Non-pigmented ciliary epithelial cell (primary cell): ENCODE data around the gene FBN2.

Experiments used
- DNase-seq: peaks from one replicate; pipeline ENCODE4 v3.0.0-alpha.2; 2010; ENCODE audit warnings: low read depth

FBN2 gene

DNA sequence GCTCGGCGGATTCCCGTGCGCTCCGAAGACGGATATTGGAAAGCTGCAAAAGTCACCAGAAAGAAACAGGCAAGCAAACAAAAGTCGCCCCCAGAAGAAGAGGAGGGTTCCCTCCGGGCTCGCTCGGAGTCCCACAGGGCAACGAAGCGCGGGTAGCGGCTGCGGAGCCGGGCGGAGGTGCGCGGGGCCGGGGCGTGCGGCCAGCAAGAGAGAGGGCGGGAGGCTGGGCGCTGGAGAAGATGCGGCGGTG, at the start of gene FBN2:
Gene FBN2, minus strand, starts transcription at position 246 of the 250 bp plus-strand sequence. CDS start 642 bp downstream, outside the sequence.
- no peak for DNase-seq

DNA sequence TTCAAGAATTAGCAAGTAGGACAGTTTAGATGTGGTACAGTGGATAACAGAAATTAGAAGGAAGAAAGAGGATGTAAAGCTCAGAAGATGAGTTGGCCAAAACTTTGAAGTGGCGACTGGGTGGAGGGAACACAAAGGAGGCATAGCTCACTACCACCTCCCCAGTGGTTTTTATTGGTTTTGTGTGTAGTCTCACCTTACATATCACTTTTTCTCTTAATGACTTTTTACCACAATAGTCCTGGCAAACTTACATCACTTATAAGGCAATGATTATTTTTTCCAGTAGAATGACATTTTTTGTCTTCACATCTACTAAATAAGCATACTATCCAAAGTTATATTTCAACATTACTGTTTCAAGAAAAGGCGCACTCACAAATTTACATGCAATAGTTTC, 49.2 kb upstream of the FBN2 start:
- no peak for DNase-seq

DNA sequence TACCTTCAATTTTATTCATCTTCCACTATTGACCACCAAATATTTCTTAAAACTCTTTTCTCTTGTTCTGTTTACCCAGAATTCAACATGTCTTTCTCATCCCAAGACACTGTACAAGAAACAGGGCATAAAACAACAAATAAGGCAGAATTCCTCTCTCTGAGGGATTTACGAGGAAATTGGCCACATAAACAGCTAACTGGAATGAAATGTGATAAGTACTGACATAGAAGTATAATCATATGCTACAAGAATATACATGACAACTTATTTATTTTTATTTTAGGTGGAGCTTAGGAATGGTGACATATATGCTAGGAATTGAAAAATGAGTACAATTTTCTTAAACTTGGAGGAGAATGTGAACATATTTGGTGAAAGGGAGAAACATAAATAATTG, 48.8 kb upstream of the FBN2 start:
- DNase-seq, result no peak

DNA sequence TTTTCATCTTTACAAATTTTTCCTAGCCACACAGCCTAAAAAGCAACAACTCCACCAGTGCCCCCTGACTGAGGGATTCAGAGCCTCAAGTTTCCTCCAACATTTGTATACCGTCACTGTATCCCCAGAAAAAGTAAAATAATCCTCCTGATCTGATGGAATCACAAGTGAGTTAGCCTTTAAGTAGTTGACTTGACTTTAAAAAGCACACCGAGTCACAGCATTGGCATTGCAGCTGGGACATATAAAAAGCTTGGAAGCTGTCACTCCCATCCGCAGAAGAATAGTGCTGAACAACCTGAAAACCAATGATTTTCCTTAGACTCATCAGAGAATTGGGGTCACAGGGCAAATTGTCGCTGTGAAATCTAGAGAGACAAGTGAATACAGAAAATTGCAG, 41.6 kb upstream of the FBN2 start:
- no peak for DNase-seq

DNA sequence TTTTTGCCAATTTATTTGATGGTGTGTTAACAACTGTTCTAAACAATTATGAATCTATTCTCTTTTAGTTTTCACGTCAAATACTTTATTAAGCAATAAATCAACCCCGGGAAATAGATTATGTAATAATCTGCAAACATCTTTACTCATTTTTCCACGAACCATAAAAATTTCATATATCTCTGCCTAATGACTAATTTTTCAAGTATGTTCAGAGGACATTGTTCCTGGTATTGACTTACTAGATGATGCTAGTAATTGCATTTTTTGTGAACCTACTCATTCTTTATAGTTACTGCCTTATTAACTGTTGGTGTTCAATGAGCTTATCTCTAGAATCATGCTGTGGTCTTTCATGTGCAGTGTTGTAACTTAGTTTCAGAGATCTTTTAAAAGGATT, 41.0 kb upstream of the FBN2 start:
- peak; percentile 70 for DNase-seq

DNA sequence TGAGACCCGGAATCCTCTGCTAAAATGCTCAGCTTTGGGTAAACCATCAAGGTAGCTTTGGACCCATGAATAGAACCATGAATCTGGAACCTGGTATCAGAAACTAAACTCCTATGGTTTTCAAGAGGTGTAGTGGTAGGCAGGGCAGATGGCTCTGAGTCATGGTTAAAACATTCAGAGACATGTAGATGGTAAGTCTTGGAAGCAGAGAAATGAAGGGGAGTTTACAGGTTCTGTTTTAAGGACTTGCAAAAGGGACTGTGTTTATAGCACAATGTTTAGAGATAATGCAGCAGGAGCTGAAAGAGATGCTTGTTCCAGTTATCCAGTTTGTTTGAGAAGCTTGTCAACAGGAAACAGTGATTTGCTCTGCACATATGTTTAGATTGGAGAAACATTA, 36.0 kb upstream of the FBN2 start:
- DNase-seq, result no peak

DNA sequence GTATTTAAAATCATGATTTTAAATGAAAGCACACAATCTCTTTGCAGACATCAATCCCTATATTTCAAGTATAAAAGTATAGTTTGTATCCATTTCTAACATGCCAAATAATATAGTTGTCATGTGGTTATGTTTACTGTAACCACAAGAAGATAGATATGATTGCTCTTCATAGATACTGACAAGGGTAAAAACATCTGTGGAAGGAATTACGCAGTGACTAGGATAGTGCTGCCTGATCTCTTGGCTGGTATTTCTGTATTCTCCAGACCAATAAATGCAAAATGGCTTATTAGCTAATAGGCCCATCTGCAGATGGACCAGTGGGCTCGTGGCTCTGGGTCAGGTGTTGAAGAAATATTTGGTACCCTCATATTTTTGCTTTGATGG, 34.9 kb upstream of the FBN2 start:
- no peak for DNase-seq

DNA sequence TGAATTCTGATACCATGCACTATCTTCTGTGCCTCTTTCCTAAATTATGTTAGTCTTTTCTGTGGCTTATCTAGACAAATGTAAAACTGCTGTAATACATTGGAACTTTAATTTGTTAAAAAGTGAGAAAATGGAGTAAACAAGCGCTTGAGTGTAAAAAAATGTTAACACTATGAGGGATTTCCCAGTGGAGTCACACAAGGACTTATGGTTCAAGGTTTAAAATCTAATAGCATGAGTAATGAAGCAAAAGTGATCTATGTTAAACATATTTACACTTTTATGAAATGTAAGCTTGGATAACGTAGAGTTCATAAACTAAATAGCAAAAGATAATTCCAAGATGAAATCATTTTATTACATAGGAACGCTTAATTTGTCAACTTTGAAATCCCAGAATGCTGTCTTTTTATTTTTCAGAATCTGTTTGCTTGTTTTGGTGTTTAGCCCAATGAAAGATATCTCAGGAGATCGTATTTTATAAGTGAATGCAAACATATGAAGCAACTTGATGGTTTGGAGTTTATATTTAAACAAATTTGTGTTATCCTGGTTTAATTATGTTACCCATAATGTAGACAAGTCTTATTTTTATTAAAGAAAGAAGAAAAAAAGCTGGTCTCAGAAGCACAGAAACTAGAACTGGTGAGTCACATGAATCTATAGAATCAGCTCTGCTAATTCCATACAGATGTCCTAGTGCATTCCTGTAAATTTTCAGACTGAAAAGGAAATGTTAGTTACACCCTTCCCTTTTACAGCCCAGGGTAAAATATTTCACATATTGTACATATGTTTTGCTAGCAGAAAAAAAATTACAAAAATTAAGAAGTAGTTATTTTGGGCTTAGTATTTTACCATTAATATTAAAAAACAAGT, 34.2 kb upstream of the FBN2 start:
- DNase-seq, result no peak

DNA sequence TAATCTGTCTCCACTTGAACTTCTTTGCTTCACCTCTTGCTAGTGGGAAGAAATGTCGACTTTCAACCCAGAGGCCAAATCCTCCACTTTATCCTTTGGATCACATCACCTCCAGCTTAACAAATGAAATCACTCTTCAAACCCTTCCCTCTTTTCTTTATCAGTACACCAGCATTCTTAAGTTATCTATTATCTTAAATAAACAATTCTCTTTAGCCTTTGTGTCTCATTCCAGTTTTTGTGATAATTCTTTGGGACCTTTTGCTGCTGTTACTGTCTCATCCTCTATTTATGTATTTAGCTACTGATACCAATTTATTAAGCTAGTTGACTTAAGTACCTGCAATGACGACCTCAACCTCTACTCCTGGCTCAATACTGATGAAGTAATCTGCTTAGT, 28.1 kb upstream of the FBN2 start:
- no peak for DNase-seq

DNA sequence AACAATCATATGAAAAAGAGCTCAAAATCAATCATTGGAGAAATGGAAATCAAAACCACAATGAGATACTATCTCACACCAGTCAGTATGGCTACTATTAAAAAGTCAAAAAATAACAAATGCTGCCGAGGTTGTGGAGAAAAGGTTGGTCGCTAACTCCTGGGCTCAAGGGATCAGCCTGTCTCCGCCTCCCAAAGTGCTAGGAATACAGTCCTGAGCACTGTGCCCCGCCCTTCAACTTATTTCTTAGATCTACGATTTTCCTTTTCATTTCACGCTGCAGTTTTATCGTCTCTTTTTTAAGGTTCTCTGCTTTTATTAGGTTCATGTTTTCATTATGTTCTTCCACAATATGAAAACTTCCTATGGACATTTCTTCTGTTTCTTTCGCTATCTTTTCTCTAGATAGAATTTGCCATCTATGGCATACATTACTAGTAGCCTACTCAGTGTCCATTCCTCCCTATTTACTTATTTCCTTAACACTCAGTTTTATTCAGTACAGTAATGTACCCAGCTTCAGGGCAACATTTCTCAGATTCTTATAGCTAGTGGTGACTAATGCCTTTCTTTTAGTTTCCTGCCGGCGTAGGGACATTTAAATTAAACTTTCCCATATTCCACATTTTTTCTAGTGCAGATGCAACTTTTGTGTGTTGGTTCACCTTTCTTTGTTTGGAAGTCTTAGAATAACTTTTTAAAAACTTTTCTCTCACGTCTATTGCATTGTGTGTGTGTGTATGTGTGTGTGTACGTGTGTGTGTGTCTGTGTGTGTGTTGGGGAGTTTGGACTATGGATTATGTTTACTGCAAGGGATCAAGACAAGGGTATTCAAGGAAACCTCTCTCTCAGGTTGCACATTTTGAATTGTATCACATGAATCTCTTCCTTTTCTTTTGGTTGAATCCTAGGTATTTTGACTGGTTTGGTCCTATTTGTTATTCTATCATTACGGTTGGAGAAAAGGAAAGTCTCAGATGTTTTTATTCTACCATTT, 21.6 kb upstream of the FBN2 start:
- no peak for DNase-seq

DNA sequence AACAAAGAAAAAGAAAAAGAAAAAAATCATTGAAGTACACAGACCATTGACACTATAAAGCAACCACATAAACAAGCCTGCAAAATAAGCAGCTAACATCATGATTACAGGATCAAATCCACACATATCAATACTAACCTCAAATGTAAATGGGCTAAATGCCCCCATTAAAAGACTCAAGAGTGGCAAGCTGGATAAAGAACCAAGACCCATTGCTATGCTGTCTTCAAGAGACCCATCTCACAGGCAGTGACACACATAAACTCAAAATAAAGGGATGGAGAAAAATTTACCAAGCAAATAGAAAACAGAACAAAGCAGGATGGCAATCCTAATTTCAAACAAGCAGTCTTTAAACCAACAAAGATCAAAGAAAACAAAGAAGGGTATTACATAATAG, 15.7 kb upstream of the FBN2 start:
- DNase-seq, result no peak

DNA sequence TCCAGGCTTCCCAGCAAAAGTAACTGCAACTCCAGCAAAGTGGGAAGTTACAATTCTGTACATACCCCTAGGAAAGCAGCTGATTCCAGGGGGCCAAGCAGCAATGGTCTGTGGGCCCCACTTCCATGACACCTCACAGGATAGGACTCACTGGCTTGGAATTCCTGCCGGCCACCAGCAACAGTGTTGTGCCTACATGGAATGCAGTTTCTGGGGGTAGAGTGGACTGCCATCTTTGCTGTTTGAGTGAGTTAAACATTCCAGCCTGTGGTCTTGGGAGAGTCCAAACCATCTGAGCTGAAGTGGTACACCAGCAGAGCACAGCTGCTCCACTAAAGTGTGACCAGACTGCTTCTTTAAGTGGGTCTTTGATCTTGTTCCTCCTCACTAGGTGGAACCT, 13.4 kb upstream of the FBN2 start:
- no peak for DNase-seq

DNA sequence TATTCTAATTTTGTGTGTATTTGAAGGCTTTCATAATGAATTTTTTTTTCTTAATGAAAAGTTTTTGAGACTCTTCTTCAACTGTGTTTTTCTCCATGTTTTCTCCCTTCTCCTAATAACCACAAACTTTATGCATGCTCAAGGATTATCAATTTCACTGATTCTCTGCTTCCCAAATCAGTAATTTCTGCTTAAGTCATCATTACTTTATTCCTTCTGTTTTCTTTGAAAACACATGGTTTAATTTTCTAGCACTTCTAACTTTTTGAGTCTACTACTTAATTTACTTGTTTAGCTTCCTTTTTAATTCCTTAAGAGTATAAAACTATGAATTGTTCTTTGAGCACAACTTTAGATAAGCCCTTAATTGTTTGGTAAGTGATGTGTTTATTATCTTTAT, 11.5 kb upstream of the FBN2 start:
- no peak for DNase-seq

DNA sequence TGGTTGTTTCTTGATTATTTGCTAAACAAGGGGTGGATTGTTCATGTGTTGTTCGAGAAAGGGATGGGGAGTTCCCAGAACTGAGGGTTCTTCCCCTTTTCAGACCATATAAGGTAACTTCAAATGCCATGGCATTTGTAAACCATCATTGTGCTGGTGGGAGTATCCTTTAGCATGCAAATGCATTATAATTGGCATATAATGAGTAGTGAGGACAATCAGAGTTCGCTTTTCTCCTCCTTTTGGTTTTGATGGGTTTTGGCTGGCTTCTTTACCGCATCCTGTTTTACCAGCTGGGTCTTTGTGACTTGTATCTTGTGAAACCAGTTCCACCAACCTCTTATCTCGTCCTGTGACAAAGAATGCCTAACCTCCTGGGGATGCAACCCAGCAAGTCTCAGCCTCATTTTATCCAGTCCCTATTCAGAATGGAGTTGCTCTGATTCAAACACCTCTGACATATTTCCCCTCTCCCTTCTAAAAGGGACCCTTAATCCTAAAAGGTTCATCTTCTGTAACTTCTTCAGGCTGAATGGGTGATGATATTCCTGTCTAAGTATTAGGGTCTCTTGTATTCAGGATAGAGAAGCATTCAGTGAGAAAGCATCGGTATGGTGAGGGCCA, 8.7 kb upstream of the FBN2 start:
- no peak for DNase-seq

DNA sequence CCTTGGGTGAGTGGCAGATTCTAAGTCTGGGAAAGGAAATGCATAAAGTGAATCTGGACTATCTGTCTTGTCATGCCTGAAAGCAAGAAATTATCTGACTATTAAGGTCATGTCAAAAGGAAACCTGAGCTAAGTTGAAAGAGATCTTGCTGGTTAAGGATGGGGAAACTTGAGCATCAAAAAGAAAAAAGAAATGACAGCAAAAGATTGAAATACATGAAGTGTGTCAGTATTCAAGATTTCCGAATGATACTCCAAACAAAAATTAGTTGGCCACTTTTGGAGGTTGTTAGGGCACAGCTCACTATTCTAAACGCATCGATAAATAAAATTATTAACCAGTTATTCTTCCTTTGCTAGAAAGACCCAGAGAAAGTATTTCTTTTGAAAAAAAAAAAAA, 3.3 kb upstream of the FBN2 start:
- DNase-seq, result no peak

DNA sequence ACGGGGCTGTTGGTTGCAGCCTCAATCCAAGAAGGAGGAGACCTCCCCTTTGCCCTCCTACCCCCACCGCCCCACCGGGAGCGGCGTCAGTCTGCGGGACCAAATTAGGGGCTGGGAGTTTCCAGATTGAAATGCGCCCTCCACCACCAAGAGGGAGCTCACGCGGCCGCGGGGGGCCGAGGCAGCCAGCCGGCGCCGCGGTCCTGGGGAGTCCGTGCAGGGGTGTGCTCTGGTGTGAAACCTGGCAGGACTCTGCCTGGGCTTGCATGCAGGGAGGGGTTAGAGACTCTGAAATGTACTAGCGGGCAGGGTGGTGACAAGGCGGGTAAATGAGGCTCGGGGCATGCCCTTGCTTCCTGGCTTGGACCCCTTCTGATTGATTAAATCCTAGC, 989 bp upstream of the FBN2 start:
- no peak for DNase-seq

DNA sequence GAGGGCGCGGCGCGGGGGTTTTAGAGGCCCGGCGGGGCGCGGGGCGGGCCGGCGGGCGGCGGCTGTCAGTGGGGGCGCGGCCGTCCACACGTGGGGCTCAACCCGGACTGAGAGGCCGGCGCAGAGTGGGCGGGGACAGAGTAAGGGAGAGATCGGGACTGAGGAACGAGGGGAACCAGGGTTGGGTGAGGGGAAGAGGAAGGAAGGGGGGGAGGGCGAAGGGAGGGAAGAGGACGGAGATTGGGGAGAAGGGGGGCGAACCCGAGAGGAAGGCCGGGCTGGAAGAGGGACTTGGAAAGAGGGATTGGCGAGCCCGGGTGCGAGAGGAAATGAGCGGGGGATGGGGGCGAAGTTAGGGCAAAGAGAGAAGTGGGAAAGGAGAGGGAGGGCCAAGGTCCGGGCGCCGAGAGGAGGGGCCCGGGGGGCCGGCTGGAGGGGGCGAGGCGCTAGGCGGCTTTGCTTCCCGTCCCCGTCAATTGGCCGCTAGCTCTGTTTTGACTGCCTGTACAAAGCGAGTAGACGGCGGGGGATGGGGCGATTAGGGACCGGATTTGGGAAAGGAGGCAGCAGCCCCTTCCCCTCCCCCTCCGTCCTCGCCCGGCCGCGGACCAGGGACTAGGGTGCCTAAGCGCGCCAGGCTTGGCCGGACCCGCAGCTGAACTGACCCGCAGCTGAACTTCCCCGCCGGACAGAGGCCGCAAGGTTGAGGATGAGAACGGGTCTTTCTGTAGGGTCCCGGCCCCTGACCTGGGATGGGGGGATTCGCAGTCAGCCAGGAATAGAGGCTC, 399 bp upstream of the FBN2 start:
- peak; percentile 59 for DNase-seq

DNA sequence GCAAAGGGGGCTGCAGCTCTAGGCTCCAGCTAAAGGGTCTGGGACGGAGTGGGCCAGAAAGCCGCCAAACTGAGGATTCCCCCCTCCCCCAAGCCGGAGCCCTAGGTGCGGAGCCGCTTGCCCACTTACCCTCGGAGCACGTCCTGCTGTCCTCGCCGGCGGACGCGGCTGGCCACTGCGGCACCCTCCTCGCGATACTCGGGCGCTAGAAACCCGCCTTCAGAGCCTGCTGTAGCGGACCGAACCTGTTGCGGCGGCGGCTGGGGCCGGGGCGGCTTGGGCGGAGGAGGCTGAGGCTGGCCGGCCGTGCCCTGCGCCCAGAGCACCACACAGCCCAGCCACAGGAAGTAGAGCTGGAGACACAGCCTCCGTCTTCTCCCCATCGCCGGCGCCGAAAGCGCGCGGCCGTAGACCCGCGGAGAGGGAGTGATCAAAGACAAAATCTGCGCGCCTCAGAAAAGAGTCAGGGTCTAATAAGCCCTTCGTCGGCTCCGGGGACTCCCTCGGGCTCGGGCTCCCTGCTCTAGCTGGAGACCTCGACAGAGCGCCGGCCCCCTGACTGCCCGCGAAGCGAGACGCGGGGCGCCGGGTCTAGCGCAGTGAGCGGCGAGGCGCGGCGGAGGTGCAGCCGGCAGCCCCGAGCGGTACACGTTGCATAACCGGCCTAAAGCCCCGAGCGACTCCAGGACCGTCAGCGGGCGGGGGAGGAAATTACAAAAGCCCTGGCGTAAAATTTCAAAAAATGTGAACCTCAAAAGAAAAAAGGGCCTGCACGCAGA, 635 bp downstream of the FBN2 start:
- no peak for DNase-seq

DNA sequence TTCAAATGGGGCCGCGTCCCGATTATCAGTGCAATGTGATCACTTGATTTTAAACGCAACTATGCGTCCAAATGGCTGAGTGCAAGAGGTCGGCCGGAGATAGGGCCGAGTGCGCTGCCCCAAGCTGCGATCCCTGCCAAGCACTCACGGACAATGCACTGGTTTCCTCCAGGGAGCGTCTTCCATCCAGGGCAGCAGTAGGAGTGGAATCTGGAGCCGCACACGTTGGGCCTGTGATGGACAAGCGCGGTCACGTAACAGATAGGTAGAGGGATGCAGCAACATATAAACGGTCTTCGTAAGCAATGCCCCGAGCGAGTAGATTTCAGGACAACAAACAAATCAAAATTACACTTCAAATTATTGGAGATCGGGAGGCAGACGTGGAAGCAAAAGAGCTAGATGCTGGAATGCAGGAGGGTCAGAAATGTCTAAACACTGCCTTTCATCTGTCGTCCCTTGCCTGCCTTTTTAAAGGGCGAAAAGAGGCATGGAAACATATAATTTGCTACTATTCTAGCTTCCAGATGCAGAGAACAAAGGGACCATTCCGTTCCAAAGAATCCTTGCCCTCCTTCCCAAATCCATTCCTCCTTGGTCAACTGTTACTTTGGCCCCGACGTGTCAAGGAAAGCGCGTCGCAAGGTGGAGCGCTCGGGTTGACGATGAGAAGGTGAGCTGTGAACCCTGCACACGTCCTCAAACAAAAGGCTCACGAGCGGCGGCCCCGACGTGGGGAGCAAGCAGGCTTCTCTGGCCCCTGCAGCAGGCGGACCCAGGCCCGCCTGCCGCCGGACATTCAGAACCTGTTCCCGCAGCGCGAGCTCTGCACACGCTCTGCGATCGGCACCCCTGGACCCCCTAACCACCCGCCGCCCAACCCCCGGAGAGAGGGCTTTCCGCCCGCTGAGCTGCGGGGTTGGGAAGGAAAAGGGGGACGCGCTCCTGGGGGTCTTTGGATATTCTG, 1.5 kb downstream of the FBN2 start:
- no peak for DNase-seq

DNA sequence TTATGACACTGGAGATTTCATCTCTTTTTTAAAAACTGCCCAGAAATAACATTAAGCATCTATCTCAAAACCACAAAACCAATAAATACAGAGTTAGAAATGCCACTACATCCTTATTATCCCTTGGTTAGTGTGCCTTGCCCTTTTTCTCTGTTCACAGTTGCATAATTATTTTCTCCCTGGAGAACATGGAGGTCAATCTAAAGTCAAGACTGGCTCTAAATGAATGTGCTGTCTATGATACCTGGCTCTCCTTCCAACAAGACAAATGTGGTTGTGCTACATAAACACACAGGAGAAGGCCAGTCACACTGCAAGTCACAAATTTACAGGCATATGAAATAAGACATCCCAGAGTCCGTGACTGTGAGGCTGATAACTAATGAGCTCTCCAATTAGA, 2.8 kb downstream of the FBN2 start:
- DNase-seq, result no peak
